Measurements from ENCODE around the gene TRIP6. TPM values are rescaled to one million over a fixed set of nuclear protein-coding genes. Genes with fewer than 3 reads are reported as not detected.

TRIP6 gene
- total and polyA plus RNA-seq, 2 donors (not counting 1 experiment from before 2014, with no cell fraction given) = 6.8 to 13.8 TPM

GRCh38 chr7:100818366-100818765, 48.8 kb upstream of the TRIP6 start:
- Histone ChIP-seq H3K79me2 (ENCODE audit: control insufficient read depth, insufficient read depth, low read length) (no peaks in the 10 kb centered on the region), H3K27me3 (replicated peaks in 1 of 4; ENCODE audit: control extremely low read depth in 1 of 4, control insufficient read depth in 3 of 4, insufficient read depth in 4 of 4, low read length in 3 of 4) (no peaks in the 10 kb centered on the region), H3K4me3 (ENCODE audit: control extremely low read depth in 1 of 5, extremely low read depth in 1 of 5, insufficient read depth in 1 of 5, low read depth in 2 of 5, low read length in 4 of 5) (no peak overlapping the region), H3K4me1 (ENCODE audit: control insufficient read depth in 2 of 2, insufficient read depth in 2 of 2, low read length in 2 of 2) (no peaks in the 10 kb centered on the region), H4K20me1 (ENCODE audit: control insufficient read depth, insufficient read depth, low read length, poor library complexity, severe bottlenecking) (no peaks in the 10 kb centered on the region), H3K9ac (ENCODE audit: low read length) (no peak overlapping the region), H2AFZ (ENCODE audit: insufficient read depth, low read depth, low read length, poor library complexity, severe bottlenecking) (no peak overlapping the region), H3K27ac (ENCODE audit: low read length in 2 of 2) (no peak overlapping the region), H3K4me2 (replicated peaks; ENCODE audit: low read depth, low read length, poor library complexity, severe bottlenecking) (no peak overlapping the region), H3K36me3 (replicated peaks in 1 of 2; ENCODE audit: control extremely low read depth in 1 of 2, control insufficient read depth in 1 of 2, extremely low read depth in 1 of 2, insufficient read depth in 2 of 2, low read length in 1 of 2) (no peaks in the 10 kb centered on the region), H3K9me3 (ENCODE audit: control extremely low read depth in 1 of 3, control insufficient read depth in 2 of 3, insufficient read depth in 1 of 3, low read length in 2 of 3) (no peaks in the 10 kb centered on the region)
- Mint-ChIP-seq H3K9me3 (ENCODE audit: insufficient read depth) (no peaks in the 10 kb centered on the region), H3K4me1 (no peaks in the 10 kb centered on the region), H3K4me3 (no peak overlapping the region), H3K27ac (no peak overlapping the region), H3K27me3 (no peaks in the 10 kb centered on the region)
- WGBS (ENCODE audit: insufficient coverage) = 95% methylated on average over 9 of the region's 9 CpGs
- ChIA-PET CTCF (interaction anchor here (0.6 to 1.5 kb wide), 2 partner anchors 17 to 181 kb away, joined by 3 to 4 read pairs; no protein-coding TSS in a partner anchor), POLR2A (interaction anchor here (0.6 kb wide), 1 partner anchor 823 kb away, joined by 4 read pairs; no protein-coding TSS in a partner anchor)
- TF ChIP-seq EZH2 (IDR thresholded peaks at IDR 0.05; ENCODE audit: borderline replicate concordance, insufficient read depth, low read depth, low read length, poor library complexity, severe bottlenecking) (no peak), CTCF (IDR thresholded peaks at IDR 0.05) (no peak)
- ATAC-seq (ENCODE audit: low read depth) = no peak
- intact Hi-C loops (cut with micrococcal nuclease) = no loop called here
- no peak for DNase-seq

- WGBS (ENCODE audit: insufficient coverage) = 84% methylated on average over 5 of the region's 6 CpGs
- H3K27ac ChIP-seq (ENCODE audit: low read length in 2 of 2) = no peak overlapping the region
- H3K27me3 ChIP-seq (replicated peaks in 1 of 4; ENCODE audit: control extremely low read depth in 1 of 4, control insufficient read depth in 3 of 4, insufficient read depth in 4 of 4, low read length in 3 of 4) = no peaks in the 10 kb centered on the region
- Mint-ChIP-seq H3K27me3 (no peaks in the 10 kb centered on the region), H3K4me1 (no peaks in the 10 kb centered on the region), H3K4me3 (no peak overlapping the region), H3K27ac (no peak overlapping the region), H3K9me3 (ENCODE audit: insufficient read depth) (no peaks in the 10 kb centered on the region)
- DNase-seq (no peak), ATAC-seq (ENCODE audit: low read depth) (no peak)
- CTCF ChIA-PET = interaction anchor here (1.5 kb wide), 1 partner anchor 18 kb away, joined by 4 read pairs; no protein-coding TSS in a partner anchor
- intact Hi-C loops (cut with micrococcal nuclease) = no loop called here
- H3K4me1 ChIP-seq (ENCODE audit: control insufficient read depth in 2 of 2, insufficient read depth in 2 of 2, low read length in 2 of 2) = no peaks in the 10 kb centered on the region
- H3K9me3 ChIP-seq (ENCODE audit: control extremely low read depth in 1 of 3, control insufficient read depth in 2 of 3, insufficient read depth in 1 of 3, low read length in 2 of 3) = no peaks in the 10 kb centered on the region
- H3K79me2 ChIP-seq (ENCODE audit: control insufficient read depth, insufficient read depth, low read length) = no peaks in the 10 kb centered on the region
- H4K20me1 ChIP-seq (ENCODE audit: control insufficient read depth, insufficient read depth, low read length, poor library complexity, severe bottlenecking) = no peaks in the 10 kb centered on the region
- no peak for TF ChIP-seq EZH2 (IDR thresholded peaks at IDR 0.05; ENCODE audit: borderline replicate concordance, insufficient read depth, low read depth, low read length, poor library complexity, severe bottlenecking)
- TF ChIP-seq CTCF (IDR thresholded peaks at IDR 0.05) = no peak
- POLR2A ChIA-PET = no interaction called here
- no peak overlapping the region for H3K4me3 ChIP-seq (ENCODE audit: control extremely low read depth in 1 of 5, extremely low read depth in 1 of 5, insufficient read depth in 1 of 5, low read depth in 2 of 5, low read length in 4 of 5)
- no peak overlapping the region for H3K9ac ChIP-seq (ENCODE audit: low read length)
- no peaks in the 10 kb centered on the region for H3K36me3 ChIP-seq (replicated peaks in 1 of 2; ENCODE audit: control extremely low read depth in 1 of 2, control insufficient read depth in 1 of 2, extremely low read depth in 1 of 2, insufficient read depth in 2 of 2, low read length in 1 of 2)
- H2AFZ ChIP-seq (ENCODE audit: insufficient read depth, low read depth, low read length, poor library complexity, severe bottlenecking) = no peak overlapping the region
- no peak overlapping the region for H3K4me2 ChIP-seq (replicated peaks; ENCODE audit: low read depth, low read length, poor library complexity, severe bottlenecking)
Observed at GRCh38 chr7:100818825-100819224, 48.4 kb upstream of the TRIP6 start.

Data from B cell (primary cell).